Measurements from ENCODE around the gene CAMTA1.

Gene CAMTA1

DNA sequence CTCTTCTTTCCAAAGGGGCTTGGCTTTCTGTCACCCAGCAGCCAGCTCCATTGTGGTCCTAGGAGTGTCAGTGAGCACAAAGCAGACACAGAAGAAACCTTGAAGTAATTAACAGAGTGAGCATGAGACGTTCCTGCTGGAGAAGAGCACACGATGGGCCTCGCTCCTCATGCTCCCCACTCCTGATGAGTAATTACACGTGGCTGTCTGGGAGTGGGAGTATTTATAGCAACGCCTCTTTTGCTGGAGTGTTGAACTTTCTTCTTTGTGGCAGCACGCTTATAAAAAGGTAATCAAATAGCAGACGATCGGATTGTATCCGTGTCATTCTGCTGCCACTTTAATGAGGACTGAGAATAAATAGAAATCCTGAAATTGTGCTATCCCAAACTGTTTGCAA lies 185.8 kb downstream of the CAMTA1 start:
- TF ChIP-seq EZH2 (optimal IDR thresholded peaks at IDR 0.05; ENCODE audit: low read depth, low read length) = no peak
- TF ChIP-seq EZH2phosphoT487 (IDR thresholded peaks at IDR 0.05; ENCODE audit: low read length) = no peak
- TF ChIP-seq, protein P1, sequence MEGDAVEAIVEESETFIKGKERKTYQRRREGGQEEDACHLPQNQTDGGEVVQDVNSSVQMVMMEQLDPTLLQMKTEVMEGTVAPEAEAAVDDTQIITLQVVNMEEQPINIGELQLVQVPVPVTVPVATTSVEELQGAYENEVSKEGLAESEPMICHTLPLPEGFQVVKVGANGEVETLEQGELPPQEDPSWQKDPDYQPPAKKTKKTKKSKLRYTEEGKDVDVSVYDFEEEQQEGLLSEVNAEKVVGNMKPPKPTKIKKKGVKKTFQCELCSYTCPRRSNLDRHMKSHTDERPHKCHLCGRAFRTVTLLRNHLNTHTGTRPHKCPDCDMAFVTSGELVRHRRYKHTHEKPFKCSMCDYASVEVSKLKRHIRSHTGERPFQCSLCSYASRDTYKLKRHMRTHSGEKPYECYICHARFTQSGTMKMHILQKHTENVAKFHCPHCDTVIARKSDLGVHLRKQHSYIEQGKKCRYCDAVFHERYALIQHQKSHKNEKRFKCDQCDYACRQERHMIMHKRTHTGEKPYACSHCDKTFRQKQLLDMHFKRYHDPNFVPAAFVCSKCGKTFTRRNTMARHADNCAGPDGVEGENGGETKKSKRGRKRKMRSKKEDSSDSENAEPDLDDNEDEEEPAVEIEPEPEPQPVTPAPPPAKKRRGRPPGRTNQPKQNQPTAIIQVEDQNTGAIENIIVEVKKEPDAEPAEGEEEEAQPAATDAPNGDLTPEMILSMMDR (IDR thresholded peaks at IDR 0.05; ENCODE audit: low read length) = no peak
- H4K20me1 ChIP-seq (ENCODE audit: insufficient read depth, low read length) = no peaks in the 10 kb centered on the region
- no peaks in the 10 kb centered on the region for H3K9me2 ChIP-seq (replicated peaks; ENCODE audit: insufficient read depth, low read length)
- no peak overlapping the region for H3K9ac ChIP-seq (ENCODE audit: low read length)
- H3K9me3 ChIP-seq (replicated peaks; ENCODE audit: insufficient read depth, low read length) = no peaks in the 10 kb centered on the region
- H3K36me3 ChIP-seq (replicated peaks; ENCODE audit: insufficient read depth, low read length) = no peaks in the 10 kb centered on the region
- no peak overlapping the region for H3K27ac ChIP-seq (ENCODE audit: low read length)
- peaks cover 46% of the 10 kb centered on the region for H3K27me3 ChIP-seq (replicated peaks; ENCODE audit: insufficient read depth, low read length)
- no peaks in the 10 kb centered on the region for H3K4me1 ChIP-seq (ENCODE audit: low read length)
- H3K79me2 ChIP-seq (ENCODE audit: low read length) = no peaks in the 10 kb centered on the region
- H3K4me3 ChIP-seq (ENCODE audit: low read length) = no peak overlapping the region
- H2AFZ ChIP-seq (ENCODE audit: low read length) = no peak overlapping the region
- H3F3A ChIP-seq (ENCODE audit: insufficient read depth, low read length) = no peaks in the 10 kb centered on the region
- no peak for DNase-seq
- H3K4me2 ChIP-seq (ENCODE audit: low read depth, low read length) = no peak overlapping the region

- H3K9me3 ChIP-seq (replicated peaks; ENCODE audit: insufficient read depth, low read length) = no peaks in the 10 kb centered on the region
- no peak overlapping the region for H2AFZ ChIP-seq (ENCODE audit: low read length)
- no peaks in the 10 kb centered on the region for H3K36me3 ChIP-seq (replicated peaks; ENCODE audit: insufficient read depth, low read length)
- H3K4me2 ChIP-seq (ENCODE audit: low read depth, low read length) = no peak overlapping the region
- DNase-seq = no peak
- TF ChIP-seq EZH2phosphoT487 (IDR thresholded peaks at IDR 0.05; ENCODE audit: low read length) (no peak), EZH2 (optimal IDR thresholded peaks at IDR 0.05; ENCODE audit: low read depth, low read length) (no peak)
- TF ChIP-seq, protein P1 (IDR thresholded peaks at IDR 0.05; ENCODE audit: low read length) = no peak
- H3K79me2 ChIP-seq (ENCODE audit: low read length) = no peaks in the 10 kb centered on the region
- no peak overlapping the region for H3K4me3 ChIP-seq (ENCODE audit: low read length)
- no peak overlapping the region for H3K9ac ChIP-seq (ENCODE audit: low read length)
- H3K27me3 ChIP-seq (replicated peaks; ENCODE audit: insufficient read depth, low read length) = peaks cover 41% of the 10 kb centered on the region
- H3K4me1 ChIP-seq (ENCODE audit: low read length) = no peaks in the 10 kb centered on the region
- no peak overlapping the region for H3K27ac ChIP-seq (ENCODE audit: low read length)
- no peaks in the 10 kb centered on the region for H4K20me1 ChIP-seq (ENCODE audit: insufficient read depth, low read length)
- H3K9me2 ChIP-seq (replicated peaks; ENCODE audit: insufficient read depth, low read length) = no peaks in the 10 kb centered on the region
- H3F3A ChIP-seq (ENCODE audit: insufficient read depth, low read length) = no peaks in the 10 kb centered on the region
Observed at GRCh38 chr1:6971699-6972098, 186.4 kb downstream of the CAMTA1 start.

GRCh38 chr1:6972399-6972798 lies 187.1 kb downstream of the CAMTA1 start:
- no peak for DNase-seq
- no peaks in the 10 kb centered on the region for H3F3A ChIP-seq (ENCODE audit: insufficient read depth, low read length)
- no peaks in the 10 kb centered on the region for H3K36me3 ChIP-seq (replicated peaks; ENCODE audit: insufficient read depth, low read length)
- no peak overlapping the region for H2AFZ ChIP-seq (ENCODE audit: low read length)
- no peaks in the 10 kb centered on the region for H3K9me3 ChIP-seq (replicated peaks; ENCODE audit: insufficient read depth, low read length)
- H4K20me1 ChIP-seq (ENCODE audit: insufficient read depth, low read length) = no peaks in the 10 kb centered on the region
- TF ChIP-seq, protein P1 (IDR thresholded peaks at IDR 0.05; ENCODE audit: low read length) = no peak
- TF ChIP-seq EZH2 (optimal IDR thresholded peaks at IDR 0.05; ENCODE audit: low read depth, low read length) (no peak), EZH2phosphoT487 (IDR thresholded peaks at IDR 0.05; ENCODE audit: low read length) (no peak)
- no peak overlapping the region for H3K4me3 ChIP-seq (ENCODE audit: low read length)
- peaks cover 37% of the 10 kb centered on the region for H3K27me3 ChIP-seq (replicated peaks; ENCODE audit: insufficient read depth, low read length)
- no peaks in the 10 kb centered on the region for H3K9me2 ChIP-seq (replicated peaks; ENCODE audit: insufficient read depth, low read length)
- no peaks in the 10 kb centered on the region for H3K79me2 ChIP-seq (ENCODE audit: low read length)
- no peaks in the 10 kb centered on the region for H3K4me1 ChIP-seq (ENCODE audit: low read length)
- no peak overlapping the region for H3K9ac ChIP-seq (ENCODE audit: low read length)
- H3K27ac ChIP-seq (ENCODE audit: low read length) = no peak overlapping the region
- H3K4me2 ChIP-seq (ENCODE audit: low read depth, low read length) = no peak overlapping the region
